ENCODE data around the gene GBE1. TPM values are rescaled to one million over a fixed set of nuclear protein-coding genes. Genes with fewer than 3 reads are reported as not detected.

The GBE1 gene
- total RNA-seq, 2 donors from 2014 or later, result 9.6 to 15.8 TPM

GRCh38 chr3:81530180-81530939 lies 231.1 kb downstream of the GBE1 start:
- H3K36me3 ChIP-seq (replicated peaks in 1 of 2; ENCODE audit: insufficient read depth in 1 of 2, low read depth in 2 of 2), result peaks cover 0 to 5% of the 10 kb centered on the region in 2 donors
- no peaks in the 10 kb centered on the region for H3K9me3 ChIP-seq
- TF ChIP-seq POLR2A (IDR thresholded peaks at IDR 0.05) (no peak), CTCF (IDR thresholded peaks at IDR 0.05) (no peak)
- no peaks in the 10 kb centered on the region for H3K4me1 ChIP-seq
- DNase-seq (no peak), ATAC-seq (no peak)
- no peak overlapping the region for H3K4me3 ChIP-seq
- intact Hi-C loops (cut with DNase I), result no loop called here
- no peak overlapping the region for H3K27ac ChIP-seq
- H3K27me3 ChIP-seq, result no peaks in the 10 kb centered on the region
- WGBS, 2 donors, result 78 to 79% methylated on average over 4 of the region's 4 CpGs

- 77 to 83% methylated on average over 2 of the region's 2 CpGs for WGBS, 2 donors
- no peak for TF ChIP-seq CTCF (IDR thresholded peaks at IDR 0.05)
- TF ChIP-seq POLR2A (IDR thresholded peaks at IDR 0.05), result no peak
- H3K27ac ChIP-seq, result no peak overlapping the region
- no peak for ATAC-seq
- no peak for DNase-seq
- H3K4me3 ChIP-seq, result no peak overlapping the region
- H3K36me3 ChIP-seq (replicated peaks in 1 of 2; ENCODE audit: insufficient read depth in 1 of 2, low read depth in 2 of 2), result no peaks in the 10 kb centered on the region
- no peaks in the 10 kb centered on the region for H3K9me3 ChIP-seq
- H3K4me1 ChIP-seq, result no peaks in the 10 kb centered on the region
- intact Hi-C loops (cut with DNase I), result no loop called here
- no peaks in the 10 kb centered on the region for H3K27me3 ChIP-seq
Observed at GRCh38 chr3:81521855-81522254, 239.6 kb downstream of the GBE1 start.

DNA sequence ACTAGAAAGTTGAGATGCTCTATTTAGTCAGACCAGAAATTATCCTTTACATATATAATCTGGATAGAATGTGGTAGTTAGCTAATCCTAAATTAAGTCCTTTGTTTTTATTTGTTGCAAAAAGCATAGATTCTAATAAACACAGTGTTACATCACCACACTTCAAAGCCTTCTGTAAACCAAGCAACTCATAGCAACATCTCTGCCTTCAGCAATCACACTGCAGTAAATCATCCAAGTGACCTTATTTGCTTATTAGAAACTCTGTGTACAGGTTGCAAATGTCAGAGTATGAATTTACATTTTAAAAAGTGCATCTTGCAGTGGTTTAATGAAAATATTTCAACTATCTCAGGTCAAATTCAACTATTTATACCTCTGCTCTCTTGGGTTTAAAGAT lies 242.5 kb downstream of the GBE1 start:
- ATAC-seq (no peak), DNase-seq (no peak)
- Histone ChIP-seq H3K4me1 (no peaks in the 10 kb centered on the region), H3K36me3 (replicated peaks in 1 of 2; ENCODE audit: insufficient read depth in 1 of 2, low read depth in 2 of 2) (no peaks in the 10 kb centered on the region), H3K9me3 (no peaks in the 10 kb centered on the region), H3K4me3 (no peak overlapping the region), H3K27me3 (no peaks in the 10 kb centered on the region), H3K27ac (no peak overlapping the region)
- intact Hi-C loops (cut with DNase I), result no loop called here
- no peak for TF ChIP-seq POLR2A (IDR thresholded peaks at IDR 0.05)
- TF ChIP-seq CTCF (IDR thresholded peaks at IDR 0.05), result no peak

DNA sequence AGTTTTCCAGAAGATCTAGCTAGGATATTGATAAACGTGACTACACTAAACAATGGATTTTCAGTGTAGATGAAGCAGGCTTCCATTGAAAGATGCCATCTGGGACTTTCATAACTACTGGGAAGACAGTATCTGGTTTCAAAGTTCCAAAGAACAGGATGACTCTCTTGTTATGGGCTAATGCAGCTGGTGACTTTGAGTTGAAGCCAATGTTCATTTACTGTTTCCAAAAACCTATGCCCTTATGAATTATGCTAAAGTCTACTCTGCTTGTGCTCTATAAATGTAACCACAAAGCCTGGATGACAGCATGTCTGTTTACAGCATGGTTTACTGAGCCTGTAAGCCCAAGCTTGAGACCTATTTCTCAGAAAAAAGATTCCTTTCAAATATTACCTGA lies 245.4 kb downstream of the GBE1 start:
- Histone ChIP-seq H3K4me1 (no peaks in the 10 kb centered on the region), H3K9me3 (no peaks in the 10 kb centered on the region), H3K27ac (no peak overlapping the region), H3K27me3 (no peaks in the 10 kb centered on the region), H3K36me3 (replicated peaks in 1 of 2; ENCODE audit: insufficient read depth in 1 of 2, low read depth in 2 of 2) (no peaks in the 10 kb centered on the region), H3K4me3 (no peak overlapping the region)
- 82 to 83% methylated on average over 1 of the region's 1 CpG for WGBS, 2 donors
- intact Hi-C loops (cut with DNase I), result no loop called here
- TF ChIP-seq CTCF (IDR thresholded peaks at IDR 0.05), result no peak
- no peak for TF ChIP-seq POLR2A (IDR thresholded peaks at IDR 0.05)
- ATAC-seq (no peak), DNase-seq (no peak)

GRCh38 chr3:81513591-81513990 lies 247.9 kb downstream of the GBE1 start:
- Histone ChIP-seq H3K27me3 (no peaks in the 10 kb centered on the region), H3K4me1 (no peaks in the 10 kb centered on the region), H3K4me3 (no peak overlapping the region), H3K36me3 (replicated peaks in 1 of 2; ENCODE audit: insufficient read depth in 1 of 2, low read depth in 2 of 2) (no peaks in the 10 kb centered on the region), H3K9me3 (no peaks in the 10 kb centered on the region), H3K27ac (no peak overlapping the region)
- ATAC-seq, result no peak
- WGBS, 2 donors, result 87 to 96% methylated on average over 2 of the region's 2 CpGs
- intact Hi-C loops (cut with DNase I), result no loop called here
- TF ChIP-seq CTCF (IDR thresholded peaks at IDR 0.05) (no peak), POLR2A (IDR thresholded peaks at IDR 0.05) (no peak)
- no peak for DNase-seq

Measured in body of pancreas (tissue), 4 donors.